Measurements from ENCODE around the gene PGD.

DNA sequence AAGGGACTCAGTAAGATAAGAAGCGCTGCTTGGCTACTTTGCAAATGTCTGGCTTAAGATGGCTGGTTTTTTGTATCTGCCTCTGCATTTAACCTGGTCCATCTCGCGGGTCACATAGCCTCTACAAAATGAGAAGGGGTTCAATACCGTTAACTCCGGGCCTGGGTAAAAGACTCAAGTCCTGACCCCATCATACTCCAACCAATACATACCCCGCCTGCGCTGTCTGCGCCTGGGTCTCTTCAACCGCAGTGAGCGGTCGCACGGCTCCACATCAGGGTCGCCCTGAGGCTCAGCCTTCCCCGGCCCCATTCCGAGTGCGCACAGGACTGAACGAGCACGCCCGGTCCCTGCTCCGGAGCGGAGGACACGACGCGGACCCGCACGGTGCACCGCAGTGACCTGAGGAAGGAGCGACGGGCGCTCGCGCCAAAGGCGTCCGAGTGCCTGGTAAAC lies 558 bp upstream of the PGD start:
- no peak for TF ChIP-seq CTCF (IDR thresholded peaks at IDR 0.05; ENCODE audit: poor library complexity, severe bottlenecking)
- TF ChIP-seq REST (IDR thresholded peaks at IDR 0.05; ENCODE audit: borderline replicate concordance) = no peak
- peak; percentile 32 for TF ChIP-seq RAD21 (conservative IDR thresholded peaks at IDR 0.05)
- no peak for TF ChIP-seq EZH2 (IDR thresholded peaks at IDR 0.05; ENCODE audit: borderline replicate concordance, insufficient read depth, low read length, poor library complexity, severe bottlenecking)
- TF ChIP-seq EP300 (conservative IDR thresholded peaks at IDR 0.05; ENCODE audit: poor library complexity, severe bottlenecking) = no peak

All from neural cell (in vitro differentiated cells).